Prostate gland (tissue), 2 donors: ENCODE measurements around the gene MYBPC2.

Experiments used
- CTCF ChIP-seq, 4 experiments: fragments of 200-600 bp in 2 of 4; fragments of 450-650 bp in 2 of 4; sonication (generic) in 2 of 4; IDR thresholded peaks; 1 replicate in 3 of 4; 2 replicates in 1 of 4; pipeline ENCODE4 v1.5.1; 2016 to 2019; ENCODE audit warnings: antibody characterized with exemption in 4 of 4, mild to moderate bottlenecking in 2 of 4, moderate library complexity in 2 of 4
- POLR2A ChIP-seq: fragments of 450-650 bp; IDR thresholded peaks from one replicate; pipeline ENCODE4 v1.6.1; 2016; ENCODE audit warnings: antibody characterized with exemption, mild to moderate bottlenecking

GRCh38 chr19:50427318-50427925 lies 5.3 kb upstream of the MYBPC2 start:
- TF ChIP-seq CTCF (IDR thresholded peaks at IDR 0.05), result no peak
- TF ChIP-seq POLR2A, result no peak
